Measurements from ENCODE around the gene PLA2G2D.
"Not testable (repeated sequence)": the region's sequence is repeated elsewhere in the genome, so short reads cannot be mapped to it uniquely, and the experiment has no call there.

PLA2G2D gene

GRCh38 chr1:20142001-20142710 lies 22.8 kb upstream of the PLA2G2D start:
- no peak for DNase-seq

GRCh38 chr1:20141466-20141865 lies 22.1 kb upstream of the PLA2G2D start:
- no peak for DNase-seq

GRCh38 chr1:20141001-20141400 lies 21.7 kb upstream of the PLA2G2D start:
- no peak for DNase-seq

GRCh38 chr1:20139776-20140612 lies 20.7 kb upstream of the PLA2G2D start:
- DNase-seq = no peak

GRCh38 chr1:20138961-20139550 lies 19.7 kb upstream of the PLA2G2D start, which contains the start of gene PLA2G2F:
Gene PLA2G2F, plus strand, starts transcription at chr1:20139323. Its CDS starts 105 bp downstream, at chr1:20139428.
- no peak for DNase-seq

- DNase-seq = no peak
Measured at GRCh38 chr1:20138346-20138745, 19.0 kb upstream of the PLA2G2D start.

- DNase-seq = no peak
Measured at GRCh38 chr1:20137604-20138003, 18.3 kb upstream of the PLA2G2D start.

- no peak for DNase-seq
Measured at GRCh38 chr1:20137055-20137454, 17.7 kb upstream of the PLA2G2D start.

- no peak for DNase-seq
Measured at GRCh38 chr1:20136249-20136648, 16.9 kb upstream of the PLA2G2D start.

- no peak for DNase-seq
Measured at GRCh38 chr1:20134995-20135394, 15.7 kb upstream of the PLA2G2D start.

- DNase-seq = not testable (repeated sequence)
Measured at GRCh38 chr1:20130518-20130917, 11.2 kb upstream of the PLA2G2D start.

- DNase-seq = no peak
Measured at GRCh38 chr1:20126806-20127440, 7.6 kb upstream of the PLA2G2D start.

GRCh38 chr1:20126041-20126805 lies 6.9 kb upstream of the PLA2G2D start:
- no peak for DNase-seq

GRCh38 chr1:20125100-20125499 lies 5.8 kb upstream of the PLA2G2D start:
- no peak for DNase-seq

GRCh38 chr1:20124456-20125057 lies 5.2 kb upstream of the PLA2G2D start:
- DNase-seq = no peak

- DNase-seq = no peak
Measured at GRCh38 chr1:20123722-20124455, 4.6 kb upstream of the PLA2G2D start.

- DNase-seq = no peak
Measured at GRCh38 chr1:20120796-20121195, 1.5 kb upstream of the PLA2G2D start.

GRCh38 chr1:20117236-20117635 lies 2.1 kb downstream of the PLA2G2D start:
- DNase-seq = no peak

- no peak for DNase-seq
Measured at GRCh38 chr1:20115916-20116315, 3.4 kb downstream of the PLA2G2D start.

GRCh38 chr1:20115479-20115878 lies 3.9 kb downstream of the PLA2G2D start:
- DNase-seq = no peak

GRCh38 chr1:20114021-20114648 lies 5.2 kb downstream of the PLA2G2D start:
- no peak for DNase-seq
